Endothelial cell of umbilical vein (primary cell): Measurements from ENCODE around the gene PYHIN1. TPM values are rescaled to one million over a fixed set of nuclear protein-coding genes. Genes with fewer than 3 reads are reported as not detected.
A peak's percentile ranks its signal among the peaks of the same experiment; 100 is the strongest.

Source experiments
- BruUV-seq: library from RNA; stranded (reverse); fragments of 400-500 nt; replicated peaks from 2 replicates; lab custom pipeline; 2021; lab: Mats Ljungman, UMichigan
- CTCF ChIA-PET: fragments of 300-600, 350-600 bp; sonication (Branson Sonifier 250); formaldehyde crosslinking; loops from one replicate; lab custom pipeline; 2021; ENCODE audit warnings: antibody characterized with exemption, inconsistent platforms; lab: Charles Lee
- POLR2A ChIA-PET: fragments of 300-600, 350-600 bp; sonication (Branson Sonifier 250); formaldehyde crosslinking; loops from one replicate; lab custom pipeline; 2021; ENCODE audit warnings: antibody characterized with exemption, inconsistent platforms; lab: Charles Lee
- DNase-seq: peaks from one replicate; pipeline ENCODE4 v3.0.0-alpha.2; 2011; ENCODE audit warnings: low read depth, low spot score
- FAIRE-seq: peaks from 2 replicates; lab custom pipeline; 2011; peaks lifted over from hg19 to GRCh38; lab: Jason Lieb, UNC
- H2AFZ ChIP-seq: 2 replicates; pipeline ENCODE4 v1.6.0; 2012; ENCODE audit warnings: low read depth, low read length, control low read depth, inconsistent platforms
- H3K27ac ChIP-seq: 2 replicates; pipeline ENCODE4 v1.5.1; 2011; ENCODE audit warnings: low read depth, mild to moderate bottlenecking, control low read depth, low read length, moderate library complexity; ENCODE audit not compliant: insufficient read depth
- H3K27me3 ChIP-seq, 2 experiments: 2 replicates each; pipeline versions ENCODE4 v1.6.0 to v1.6.1; 2011; ENCODE audit warnings: low read length in 2 of 2, mixed read lengths in 1 of 2; ENCODE audit not compliant: control insufficient read depth in 2 of 2, insufficient read depth in 2 of 2
- H3K36me3 ChIP-seq, 2 experiments: 2 replicates in 1 of 2; 3 replicates in 1 of 2; pipeline ENCODE4 v1.5.1; 2011; ENCODE audit warnings: low read length in 2 of 2, mild to moderate bottlenecking in 1 of 2, moderate library complexity in 1 of 2; ENCODE audit not compliant: control insufficient read depth in 2 of 2, insufficient read depth in 2 of 2; ENCODE audit errors: extremely low read depth in 1 of 2
- H3K4me1 ChIP-seq: 3 replicates; pipeline ENCODE4 v1.5.1; 2011; ENCODE audit warnings: mild to moderate bottlenecking, low read length; ENCODE audit not compliant: control insufficient read depth, insufficient read depth; ENCODE audit errors: extremely low read depth
- H3K4me2 ChIP-seq: 2 replicates; pipeline ENCODE4 v1.6.1; 2011; ENCODE audit warnings: low read length, control low read depth, mixed read lengths; ENCODE audit not compliant: insufficient read depth
- H3K4me3 ChIP-seq, 3 experiments: fragments of 200-600 bp in 1 of 3; sonication (generic), shearing (Covaris generic) in 1 of 3; replicated peaks in 1 of 3; 2 replicates each; pipeline ENCODE4 v1.5.1; 2011 to 2016; ENCODE audit warnings: control low read depth in 3 of 3, low read length in 3 of 3, mild to moderate bottlenecking in 2 of 3, inconsistent platforms in 1 of 3, low read depth in 1 of 3, moderate library complexity in 1 of 3; ENCODE audit not compliant: insufficient read depth in 1 of 3
- H3K79me2 ChIP-seq: 2 replicates; pipeline ENCODE4 v1.6.0; 2012; ENCODE audit warnings: low read length, inconsistent platforms; ENCODE audit not compliant: control insufficient read depth, insufficient read depth
- H3K9ac ChIP-seq: replicated peaks from 2 replicates; pipeline ENCODE3; 2011; ENCODE audit warnings: low read length, control low read depth; ENCODE audit not compliant: insufficient read depth; ENCODE audit errors: extremely low read depth
- H3K9me1 ChIP-seq: replicated peaks from 3 replicates; pipeline ENCODE4 v1.6.0; 2011; ENCODE audit warnings: mild to moderate bottlenecking, low read length; ENCODE audit not compliant: control insufficient read depth, insufficient read depth; ENCODE audit errors: extremely low read depth
- H3K9me3 ChIP-seq: replicated peaks from 2 replicates; pipeline ENCODE4 v1.5.1; 2012; ENCODE audit warnings: low read length, inconsistent platforms; ENCODE audit not compliant: control insufficient read depth, insufficient read depth
- H4K20me1 ChIP-seq: replicated peaks from 2 replicates; pipeline ENCODE3; 2011; ENCODE audit warnings: mild to moderate bottlenecking, low read length; ENCODE audit not compliant: control insufficient read depth, insufficient read depth; ENCODE audit errors: extremely low read depth
- EZH2 ChIP-seq: IDR thresholded peaks from 2 replicates; pipeline ENCODE4 v1.6.1; 2012; ENCODE audit warnings: borderline replicate concordance, low read depth, mild to moderate bottlenecking, moderate library complexity, low read length, inconsistent platforms; ENCODE audit not compliant: severe bottlenecking
- FOS ChIP-seq: IDR thresholded peaks from 2 replicates; pipeline ENCODE4 v1.6.1; 2011; ENCODE audit warnings: mild to moderate bottlenecking, low read length, moderate library complexity, borderline replicate concordance; ENCODE audit not compliant: insufficient read depth
- GATA2 ChIP-seq: IDR thresholded peaks from 2 replicates; pipeline ENCODE4 v1.7.0; 2011; ENCODE audit warnings: low read depth, mild to moderate bottlenecking, moderate library complexity, mixed read lengths, low read length; ENCODE audit not compliant: insufficient read length, insufficient read depth
- JUN ChIP-seq: IDR thresholded peaks from 2 replicates; pipeline ENCODE4 v1.6.1; 2011; ENCODE audit warnings: borderline replicate concordance, low read depth; ENCODE audit not compliant: insufficient read length, insufficient read depth
- MYC ChIP-seq: IDR thresholded peaks from one replicate; pipeline ENCODE4 v1.6.1; 2011; ENCODE audit warnings: mild to moderate bottlenecking, low read depth, low read length
- POLR2A ChIP-seq: IDR thresholded peaks from 2 replicates; pipeline ENCODE4 v1.6.1; 2012; ENCODE audit warnings: low read depth, mild to moderate bottlenecking, control low read depth, low read length
- POLR2AphosphoS5 ChIP-seq: IDR thresholded peaks from 2 replicates; pipeline ENCODE4 v1.6.1; 2012; ENCODE audit warnings: low read depth, mild to moderate bottlenecking, control low read depth, low read length, moderate library complexity; ENCODE audit not compliant: insufficient read depth
- dilution Hi-C: fragments of 300-500 bp; cut with MboI; formaldehyde crosslinking; loops from one replicate; pipeline ENCODE4 v1.15.0; 2019; ENCODE audit warnings: low sequenced_read_pairs; ENCODE audit not compliant: extremely low pct_ligation_motif_present
- intact Hi-C: fragments of 100-400 bp; cut with micrococcal nuclease; formaldehyde crosslinking; loops from one replicate; pipeline ENCODE4 v1.10.0; 2022
- polyA plus RNA-seq, 4 experiments: library from polyadenylated mRNA; depleted of rRNA in 3 of 4; stranded (reverse) in 3 of 4; unstranded in 1 of 4; fragments of >200 nt; gene quantifications; 2 replicates each; pipeline versions ENCODE4 v1.2.1 to v1.2.3, GENCODE V29; 2011 to 2012; ENCODE audit warnings: missing spikeins in 1 of 4
- total RNA-seq: library from RNA; stranded (reverse); gene quantifications from 2 replicates; pipeline ENCODE4 v1.2.3, GENCODE V29; 2021
- TF ChIP-seq, protein P1 (sequence below), 2 donors: IDR thresholded peaks; 1 replicate in 1 of 2; 2 replicates in 1 of 2; pipeline ENCODE4 v1.5.1; 2011; ENCODE audit warnings: low read length in 2 of 2, mild to moderate bottlenecking in 2 of 2, moderate library complexity in 2 of 2, control low read depth in 1 of 2, inconsistent platforms in 1 of 2, low read depth in 1 of 2; ENCODE audit not compliant: insufficient read depth in 1 of 2; ENCODE audit errors: extremely low read depth in 1 of 2
- TF ChIP-seq, protein P2 (sequence below): IDR thresholded peaks from 2 replicates; pipeline ENCODE4 v1.6.1; 2011; ENCODE audit not compliant: insufficient read depth, insufficient read length

PYHIN1 gene
- total and polyA plus RNA-seq, 2 donors (not counting 3 experiments of a cell fraction or from before 2014, with no cell fraction given), result not detected

DNA sequence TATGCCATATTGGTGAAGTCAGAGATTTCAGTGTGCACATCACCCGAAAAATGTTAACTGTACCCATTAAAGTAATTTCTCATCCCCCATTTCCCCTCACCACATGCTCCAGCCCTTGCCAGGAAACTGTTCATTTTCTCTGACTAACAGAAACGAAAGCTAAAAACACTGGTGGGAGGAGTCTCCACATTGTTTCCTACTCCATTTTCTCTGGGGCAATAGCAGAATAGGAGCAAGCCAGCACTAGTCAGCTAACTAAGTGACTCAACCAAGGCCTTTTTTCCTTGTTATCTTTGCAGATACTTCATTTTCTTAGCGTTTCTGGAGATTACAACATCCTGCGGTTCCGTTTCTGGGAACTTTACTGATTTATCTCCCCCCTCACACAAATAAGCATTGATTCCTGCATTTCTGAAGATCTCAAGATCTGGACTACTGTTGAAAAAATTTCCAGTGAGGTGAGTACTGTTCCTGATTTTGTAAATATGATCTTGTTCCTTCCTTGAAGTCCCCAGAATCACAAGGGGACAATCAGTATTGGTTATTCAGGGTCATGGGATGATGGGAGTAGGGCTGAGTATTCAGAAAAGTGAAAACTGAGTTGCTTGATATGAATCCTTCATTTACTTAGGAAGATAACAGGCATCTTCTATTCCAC, 78.5 kb downstream of the PYHIN1 start, which contains the start of gene IFI16:
Gene IFI16 (plus strand): TSS at position 204 of the 658 bp plus-strand sequence. CDS start 4,774 bp downstream, outside the sequence.
- no peaks in the 10 kb centered on the region for H3K36me3 ChIP-seq
- H3K9ac ChIP-seq, result peak within 1 kb of the TSS; percentile 99
- ChIA-PET CTCF (interaction anchor here (1.0 to 3.3 kb wide), 7 partner anchors 9 to 885 kb away, joined by 3 to 18 read pairs (median 4); no protein-coding TSS in a partner anchor), POLR2A (interaction anchor here (1.8 kb wide), 1 partner anchor 10 kb away, joined by 12 read pairs; no protein-coding TSS in a partner anchor)
- DNase-seq (peak; percentile 96), FAIRE-seq (peak; percentile 89)
- H3K79me2 ChIP-seq, result peaks cover 50% of the 10 kb centered on the region
- H4K20me1 ChIP-seq, result no peaks in the 10 kb centered on the region
- H3K4me3 ChIP-seq, result peak within 1 kb of the TSS; percentile 56 to 99 (median 99)
- BruUV-seq, result TSS peak; percentile 73
- TF ChIP-seq POLR2AphosphoS5, result peak; percentile 89
- TF ChIP-seq, protein P1, sequence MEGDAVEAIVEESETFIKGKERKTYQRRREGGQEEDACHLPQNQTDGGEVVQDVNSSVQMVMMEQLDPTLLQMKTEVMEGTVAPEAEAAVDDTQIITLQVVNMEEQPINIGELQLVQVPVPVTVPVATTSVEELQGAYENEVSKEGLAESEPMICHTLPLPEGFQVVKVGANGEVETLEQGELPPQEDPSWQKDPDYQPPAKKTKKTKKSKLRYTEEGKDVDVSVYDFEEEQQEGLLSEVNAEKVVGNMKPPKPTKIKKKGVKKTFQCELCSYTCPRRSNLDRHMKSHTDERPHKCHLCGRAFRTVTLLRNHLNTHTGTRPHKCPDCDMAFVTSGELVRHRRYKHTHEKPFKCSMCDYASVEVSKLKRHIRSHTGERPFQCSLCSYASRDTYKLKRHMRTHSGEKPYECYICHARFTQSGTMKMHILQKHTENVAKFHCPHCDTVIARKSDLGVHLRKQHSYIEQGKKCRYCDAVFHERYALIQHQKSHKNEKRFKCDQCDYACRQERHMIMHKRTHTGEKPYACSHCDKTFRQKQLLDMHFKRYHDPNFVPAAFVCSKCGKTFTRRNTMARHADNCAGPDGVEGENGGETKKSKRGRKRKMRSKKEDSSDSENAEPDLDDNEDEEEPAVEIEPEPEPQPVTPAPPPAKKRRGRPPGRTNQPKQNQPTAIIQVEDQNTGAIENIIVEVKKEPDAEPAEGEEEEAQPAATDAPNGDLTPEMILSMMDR (IDR thresholded peaks at IDR 0.05; ENCODE audit: extremely low read depth in 1 of 2, insufficient read depth in 1 of 2, low read depth in 1 of 2, low read length in 2 of 2), result no peak
- peak; percentile 62 for TF ChIP-seq GATA2
- TF ChIP-seq FOS, result peak; percentile 74
- peak; percentile 83 for TF ChIP-seq POLR2A
- no peak for TF ChIP-seq EZH2
- TF ChIP-seq JUN, result peak; percentile 26
- TF ChIP-seq, protein P2, sequence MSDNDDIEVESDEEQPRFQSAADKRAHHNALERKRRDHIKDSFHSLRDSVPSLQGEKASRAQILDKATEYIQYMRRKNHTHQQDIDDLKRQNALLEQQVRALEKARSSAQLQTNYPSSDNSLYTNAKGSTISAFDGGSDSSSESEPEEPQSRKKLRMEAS, result no peak
- TF ChIP-seq MYC, result peak; percentile 46
- H3K4me2 ChIP-seq, result peak within 1 kb of the TSS; percentile 99
- intact Hi-C loops, result loop anchor here (1.0 to 10.0 kb wide), 3 partner anchors 10 to 912 kb away; no protein-coding TSS in a partner anchor
- no peaks in the 10 kb centered on the region for H3K27me3 ChIP-seq
- no peaks in the 10 kb centered on the region for H3K9me1 ChIP-seq
- peak within 1 kb of the TSS; percentile 78 for H2AFZ ChIP-seq
- dilution Hi-C loops, result no loop called here
- no peaks in the 10 kb centered on the region for H3K9me3 ChIP-seq
- peak within 1 kb of the TSS; percentile 86 for H3K27ac ChIP-seq
- peaks cover 37% of the 10 kb centered on the region for H3K4me1 ChIP-seq
